ENCODE measurements around the gene PDPK1. TPM values are rescaled to one million over a fixed set of nuclear protein-coding genes. Genes with fewer than 3 reads are reported as not detected.

Gene PDPK1
- total RNA-seq, 3 donors from 2014 or later (not counting 1 experiment from before 2014, with no cell fraction given): 63.1 to 80.7 (median 73.5) TPM

DNA sequence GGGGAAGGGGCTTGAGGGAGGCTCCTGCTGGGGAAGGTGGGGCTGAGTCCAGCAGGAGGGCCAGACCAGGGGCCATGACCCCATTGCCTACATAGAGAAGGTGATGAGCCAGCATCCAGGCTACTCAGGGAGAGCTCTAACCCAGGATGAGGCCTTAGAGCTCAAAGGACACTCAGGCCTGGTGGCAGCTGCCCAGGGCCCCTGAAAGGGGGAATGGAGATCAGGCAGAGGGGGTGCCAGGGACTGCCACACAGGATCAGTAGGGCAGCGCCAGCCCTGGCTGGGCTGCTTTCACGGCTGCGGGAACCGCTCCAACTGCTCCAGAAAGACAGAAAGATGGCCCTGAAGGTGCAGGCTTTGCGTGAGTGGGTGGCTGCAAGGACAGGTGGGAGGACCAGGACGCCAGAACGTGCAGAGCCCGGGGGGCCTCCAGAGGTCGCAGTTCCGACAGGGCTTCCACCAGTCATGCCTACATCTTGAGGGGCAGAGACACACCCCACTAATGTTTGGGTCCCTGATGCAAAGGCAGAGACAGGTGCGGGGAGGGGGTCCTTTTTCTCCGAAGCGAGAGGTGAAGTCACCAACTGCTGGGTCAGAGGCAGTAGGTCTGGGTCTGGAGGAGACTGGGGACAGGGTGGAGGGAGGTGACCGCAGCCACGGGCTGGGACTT lies 25.0 kb upstream of the PDPK1 start:
- peak in 1 of 3 donors; percentile 5 for ATAC-seq
- peak overlapping the region; percentile 89 to 91 for H3K27ac Mint-ChIP-seq
- 35% methylated on average over 15 of the region's 15 CpGs for WGBS (ENCODE audit: insufficient coverage)
- H3K4me3 Mint-ChIP-seq: peak overlapping the region; percentile 92
- Histone ChIP-seq H3K36me3 (ENCODE audit: control insufficient read depth, insufficient read depth, low read length) (peaks cover 1% of the 10 kb centered on the region), H3K27me3 (ENCODE audit: control insufficient read depth, insufficient read depth, low read length) (no peaks in the 10 kb centered on the region), H3K27ac (ENCODE audit: low read length) (peak overlapping the region; percentile 91), H3K4me1 (ENCODE audit: control insufficient read depth, insufficient read depth, low read length) (peaks cover 74% of the 10 kb centered on the region), H3K4me3 (ENCODE audit: low read length) (peak overlapping the region; percentile 30), H3K9me3 (ENCODE audit: control insufficient read depth, insufficient read depth, low read length) (no peaks in the 10 kb centered on the region)
- DNase-seq: peak; percentile 51 to 66
- H3K36me3 Mint-ChIP-seq: no peaks in the 10 kb centered on the region
- intact Hi-C loops (cut with micrococcal nuclease): loop anchor here (1.0 to 5.0 kb wide), 2 partner anchors 19 to 171 kb away; partner anchors contain the start of gene ABCA3
- TF ChIP-seq, protein P1, sequence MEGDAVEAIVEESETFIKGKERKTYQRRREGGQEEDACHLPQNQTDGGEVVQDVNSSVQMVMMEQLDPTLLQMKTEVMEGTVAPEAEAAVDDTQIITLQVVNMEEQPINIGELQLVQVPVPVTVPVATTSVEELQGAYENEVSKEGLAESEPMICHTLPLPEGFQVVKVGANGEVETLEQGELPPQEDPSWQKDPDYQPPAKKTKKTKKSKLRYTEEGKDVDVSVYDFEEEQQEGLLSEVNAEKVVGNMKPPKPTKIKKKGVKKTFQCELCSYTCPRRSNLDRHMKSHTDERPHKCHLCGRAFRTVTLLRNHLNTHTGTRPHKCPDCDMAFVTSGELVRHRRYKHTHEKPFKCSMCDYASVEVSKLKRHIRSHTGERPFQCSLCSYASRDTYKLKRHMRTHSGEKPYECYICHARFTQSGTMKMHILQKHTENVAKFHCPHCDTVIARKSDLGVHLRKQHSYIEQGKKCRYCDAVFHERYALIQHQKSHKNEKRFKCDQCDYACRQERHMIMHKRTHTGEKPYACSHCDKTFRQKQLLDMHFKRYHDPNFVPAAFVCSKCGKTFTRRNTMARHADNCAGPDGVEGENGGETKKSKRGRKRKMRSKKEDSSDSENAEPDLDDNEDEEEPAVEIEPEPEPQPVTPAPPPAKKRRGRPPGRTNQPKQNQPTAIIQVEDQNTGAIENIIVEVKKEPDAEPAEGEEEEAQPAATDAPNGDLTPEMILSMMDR (IDR thresholded peaks at IDR 0.05): no peak
- peaks cover 54 to 65% of the 10 kb centered on the region in 2 donors for H3K4me1 Mint-ChIP-seq
- H3K9me3 Mint-ChIP-seq: no peaks in the 10 kb centered on the region
- peaks cover 0 to 4% of the 10 kb centered on the region in 2 donors for H3K27me3 Mint-ChIP-seq (ENCODE audit: low read depth in 2 of 2)

DNA sequence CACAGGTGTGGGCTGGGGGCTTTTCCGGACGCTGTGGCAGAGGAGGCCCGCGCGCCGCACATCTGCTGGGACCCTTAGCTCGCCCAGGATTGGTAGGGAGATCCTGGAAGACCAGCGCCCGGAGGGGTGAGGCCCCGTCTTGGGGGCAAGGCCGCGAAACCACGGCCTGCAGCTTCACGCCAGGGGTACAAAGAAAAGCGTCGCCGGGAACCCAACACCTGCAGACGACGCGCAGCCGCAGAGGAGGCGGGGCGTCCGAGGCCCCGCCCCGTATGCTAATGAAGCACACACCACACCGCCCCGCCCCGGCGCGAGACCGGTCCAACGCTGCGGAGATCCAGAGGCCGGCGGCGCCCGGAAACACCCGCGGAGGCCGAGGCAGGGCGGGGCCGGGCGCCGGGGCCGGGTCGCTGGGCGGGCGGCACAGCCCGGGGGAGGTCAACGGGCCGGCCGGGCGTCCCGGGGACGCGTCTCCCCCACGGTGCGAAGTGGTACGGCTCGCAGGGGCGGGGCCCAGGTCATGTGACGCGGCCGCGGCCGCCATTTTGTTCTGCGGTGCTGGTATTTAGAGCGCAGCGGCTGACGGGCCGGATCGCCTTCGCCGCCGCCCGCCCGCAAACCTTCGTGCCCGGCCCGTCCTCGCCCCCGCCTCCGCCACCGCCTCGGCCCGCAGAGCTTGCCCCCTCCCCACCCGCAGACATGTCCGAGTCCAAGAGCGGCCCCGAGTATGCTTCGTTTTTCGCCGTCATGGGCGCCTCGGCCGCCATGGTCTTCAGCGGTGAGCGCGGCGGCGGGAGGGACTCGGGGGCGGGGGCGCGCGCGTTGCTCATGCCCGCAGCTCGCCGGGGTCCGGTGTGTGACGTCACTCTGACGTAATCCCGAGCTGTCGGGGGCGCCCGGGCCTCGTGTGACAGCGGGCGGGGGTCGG lies 24.2 kb upstream of the PDPK1 start, which contains the start of gene ATP6V0C:
TSS of gene ATP6V0C (plus strand) at position 548 of the 928 bp plus-strand sequence. CDS start at position 700, 152 bp downstream.
- Histone ChIP-seq H3K9me3 (ENCODE audit: control insufficient read depth, insufficient read depth, low read length) (no peaks in the 10 kb centered on the region), H3K36me3 (ENCODE audit: control insufficient read depth, insufficient read depth, low read length) (peaks cover 1% of the 10 kb centered on the region), H3K4me3 (ENCODE audit: low read length) (peak within 1 kb of the TSS; percentile 73), H3K4me1 (ENCODE audit: control insufficient read depth, insufficient read depth, low read length) (peaks cover 74% of the 10 kb centered on the region), H3K27ac (ENCODE audit: low read length) (peak within 1 kb of the TSS; percentile 91), H3K27me3 (ENCODE audit: control insufficient read depth, insufficient read depth, low read length) (no peaks in the 10 kb centered on the region)
- Mint-ChIP-seq H3K4me1 (peaks cover 54 to 71% of the 10 kb centered on the region in 2 donors), H3K9me3 (no peaks in the 10 kb centered on the region), H3K4me3 (peak within 1 kb of the TSS; percentile 92), H3K36me3 (no peaks in the 10 kb centered on the region), H3K27ac (peak within 1 kb of the TSS; percentile 89 to 91), H3K27me3 (ENCODE audit: low read depth in 2 of 2) (peaks cover 0 to 4% of the 10 kb centered on the region in 2 donors)
- under 1% methylated on average over 122 of the region's 122 CpGs for WGBS (ENCODE audit: insufficient coverage)
- ATAC-seq (peak; percentile 80 to 92 (median 85)), DNase-seq (peak; percentile 94 to 97)
- intact Hi-C loops (cut with micrococcal nuclease): loop anchor here (1.0 to 5.0 kb wide), 2 partner anchors 19 to 171 kb away; partner anchors contain the start of gene ABCA3
- TF ChIP-seq, protein P1 (IDR thresholded peaks at IDR 0.05): no peak

DNA sequence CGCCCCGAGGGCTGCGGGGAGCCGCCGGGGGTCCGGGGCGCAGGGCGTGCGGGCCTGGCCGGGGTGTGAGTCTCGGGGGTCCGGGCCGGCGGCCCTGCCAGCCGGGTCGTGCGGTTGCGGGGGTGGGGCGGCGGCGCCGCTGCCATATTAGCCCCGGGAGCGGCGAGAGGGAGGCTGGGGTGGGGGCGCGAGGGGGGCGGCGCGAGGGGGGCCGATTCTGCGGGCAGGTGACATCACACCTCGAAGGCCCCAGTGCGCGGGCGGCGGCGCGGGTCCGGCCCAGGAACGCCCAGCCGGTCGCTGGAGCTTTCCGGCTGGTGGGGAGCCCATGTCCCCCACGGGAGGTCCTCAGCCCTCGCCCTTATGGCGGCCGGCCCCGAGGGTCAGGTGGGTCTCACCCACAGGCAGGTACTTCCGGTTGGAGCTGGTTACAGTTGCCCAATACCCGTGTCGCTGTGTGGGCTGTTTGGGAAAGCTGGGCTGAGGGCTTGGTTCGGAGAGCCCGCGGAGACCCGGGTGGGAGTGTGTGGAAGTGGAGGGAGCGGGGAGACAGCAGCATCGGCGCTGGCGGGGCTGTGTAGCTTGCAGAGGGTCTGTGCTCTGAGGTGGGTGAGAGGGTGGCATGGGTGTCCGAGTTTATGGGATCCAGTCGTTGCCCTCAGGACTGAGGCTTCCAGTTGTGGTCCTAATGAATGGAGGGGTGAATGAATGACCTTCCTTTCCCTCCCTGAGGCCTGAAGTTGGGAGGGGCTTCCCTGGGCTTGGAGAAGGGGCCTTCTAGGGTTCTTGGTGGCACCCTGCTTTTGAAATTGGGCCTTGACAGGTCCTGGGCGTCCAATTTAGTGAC lies 23.3 kb upstream of the PDPK1 start:
- peaks cover 0 to 4% of the 10 kb centered on the region in 2 donors for H3K27me3 Mint-ChIP-seq (ENCODE audit: low read depth in 2 of 2)
- Histone ChIP-seq H3K27ac (ENCODE audit: low read length) (peak overlapping the region; percentile 91), H3K27me3 (ENCODE audit: control insufficient read depth, insufficient read depth, low read length) (no peaks in the 10 kb centered on the region), H3K9me3 (ENCODE audit: control insufficient read depth, insufficient read depth, low read length) (no peaks in the 10 kb centered on the region), H3K4me3 (ENCODE audit: low read length) (peak overlapping the region; percentile 73), H3K36me3 (ENCODE audit: control insufficient read depth, insufficient read depth, low read length) (peaks cover 3% of the 10 kb centered on the region), H3K4me1 (ENCODE audit: control insufficient read depth, insufficient read depth, low read length) (peaks cover 74% of the 10 kb centered on the region)
- TF ChIP-seq, protein P1 (IDR thresholded peaks at IDR 0.05): no peak
- no peaks in the 10 kb centered on the region for H3K36me3 Mint-ChIP-seq
- H3K27ac Mint-ChIP-seq: peak overlapping the region; percentile 89 to 91
- ATAC-seq (peak; percentile 3 to 8 (median 5)), DNase-seq (peak in 1 of 2 donors; percentile 62)
- peaks cover 57 to 80% of the 10 kb centered on the region in 2 donors for H3K4me1 Mint-ChIP-seq
- no peaks in the 10 kb centered on the region for H3K9me3 Mint-ChIP-seq
- under 1% methylated on average over 56 of the region's 63 CpGs for whole genome bisulfite sequencing (ENCODE audit: insufficient coverage)
- peak overlapping the region; percentile 86 for H3K4me3 Mint-ChIP-seq
- intact Hi-C loops (cut with micrococcal nuclease): loop anchor here (5.0 kb wide), 1 partner anchor 172 kb away; the partner anchor contains the start of gene ABCA3

Data from natural killer cell (primary cell).